C4-2B (cell line): ENCODE data around the gene CTSH.
"Not testable (repeated sequence)": the region's sequence is repeated elsewhere in the genome, so short reads cannot be mapped to it uniquely, and the experiment has no call there.

Source experiments
- H3K27ac ChIP-seq: fragments of 450-650 bp; 2 replicates; pipeline ENCODE4 v1.5.1; 2017
- ZFX ChIP-seq: fragments of 450-650 bp; IDR thresholded peaks from 2 replicates; pipeline ENCODE4 v1.6.1; 2017
- TF ChIP-seq, protein P1 (sequence below): fragments of 450-650 bp; conservative IDR thresholded peaks from 2 replicates; pipeline ENCODE4 v1.5.1; 2017; ENCODE audit warnings: mild to moderate bottlenecking

CTSH gene

DNA sequence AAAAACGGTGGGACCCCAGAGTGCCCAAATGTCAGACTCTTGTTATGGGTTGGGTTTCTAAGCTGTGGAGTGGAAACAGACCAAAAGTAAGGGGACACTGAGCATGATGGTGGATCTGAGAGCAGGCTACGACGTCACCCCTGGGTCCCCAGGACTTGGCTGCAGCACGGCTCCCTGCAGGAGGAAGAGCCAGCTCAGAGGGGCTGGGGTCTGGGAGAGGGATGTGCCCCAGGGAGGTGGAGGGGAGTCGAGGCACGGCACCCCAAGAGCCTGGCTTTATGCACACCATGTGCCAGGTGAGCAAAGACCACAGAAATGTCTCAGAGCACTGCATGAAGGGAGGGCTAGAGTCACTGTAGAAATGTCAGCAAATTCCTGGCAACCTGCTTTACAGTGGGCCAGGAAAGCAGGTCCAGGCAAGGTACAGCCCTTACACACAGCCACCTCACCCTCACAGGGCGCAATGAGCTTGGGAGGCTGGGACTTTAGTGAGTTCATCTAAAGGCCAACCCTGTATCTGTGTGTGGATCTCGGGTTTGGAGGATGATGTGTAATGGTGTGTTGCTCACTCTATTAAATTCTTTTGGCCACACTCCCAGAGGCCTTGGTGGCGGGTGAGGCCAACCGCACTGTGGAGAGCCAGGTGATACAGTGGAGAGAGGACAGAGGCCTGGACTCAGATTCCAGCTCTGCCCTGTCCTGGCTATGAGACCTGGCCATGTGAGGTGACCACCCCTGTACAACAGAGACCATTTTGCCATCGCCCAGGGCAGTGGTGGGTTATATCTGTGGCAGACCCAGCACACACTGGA lies 14.1 kb downstream of the CTSH start:
- peak overlapping the region; percentile 86 for H3K27ac ChIP-seq
- TF ChIP-seq, protein P1, sequence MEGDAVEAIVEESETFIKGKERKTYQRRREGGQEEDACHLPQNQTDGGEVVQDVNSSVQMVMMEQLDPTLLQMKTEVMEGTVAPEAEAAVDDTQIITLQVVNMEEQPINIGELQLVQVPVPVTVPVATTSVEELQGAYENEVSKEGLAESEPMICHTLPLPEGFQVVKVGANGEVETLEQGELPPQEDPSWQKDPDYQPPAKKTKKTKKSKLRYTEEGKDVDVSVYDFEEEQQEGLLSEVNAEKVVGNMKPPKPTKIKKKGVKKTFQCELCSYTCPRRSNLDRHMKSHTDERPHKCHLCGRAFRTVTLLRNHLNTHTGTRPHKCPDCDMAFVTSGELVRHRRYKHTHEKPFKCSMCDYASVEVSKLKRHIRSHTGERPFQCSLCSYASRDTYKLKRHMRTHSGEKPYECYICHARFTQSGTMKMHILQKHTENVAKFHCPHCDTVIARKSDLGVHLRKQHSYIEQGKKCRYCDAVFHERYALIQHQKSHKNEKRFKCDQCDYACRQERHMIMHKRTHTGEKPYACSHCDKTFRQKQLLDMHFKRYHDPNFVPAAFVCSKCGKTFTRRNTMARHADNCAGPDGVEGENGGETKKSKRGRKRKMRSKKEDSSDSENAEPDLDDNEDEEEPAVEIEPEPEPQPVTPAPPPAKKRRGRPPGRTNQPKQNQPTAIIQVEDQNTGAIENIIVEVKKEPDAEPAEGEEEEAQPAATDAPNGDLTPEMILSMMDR = no peak
- peak; percentile 57; the same call in 1 of the 2 replicates for TF ChIP-seq ZFX

DNA sequence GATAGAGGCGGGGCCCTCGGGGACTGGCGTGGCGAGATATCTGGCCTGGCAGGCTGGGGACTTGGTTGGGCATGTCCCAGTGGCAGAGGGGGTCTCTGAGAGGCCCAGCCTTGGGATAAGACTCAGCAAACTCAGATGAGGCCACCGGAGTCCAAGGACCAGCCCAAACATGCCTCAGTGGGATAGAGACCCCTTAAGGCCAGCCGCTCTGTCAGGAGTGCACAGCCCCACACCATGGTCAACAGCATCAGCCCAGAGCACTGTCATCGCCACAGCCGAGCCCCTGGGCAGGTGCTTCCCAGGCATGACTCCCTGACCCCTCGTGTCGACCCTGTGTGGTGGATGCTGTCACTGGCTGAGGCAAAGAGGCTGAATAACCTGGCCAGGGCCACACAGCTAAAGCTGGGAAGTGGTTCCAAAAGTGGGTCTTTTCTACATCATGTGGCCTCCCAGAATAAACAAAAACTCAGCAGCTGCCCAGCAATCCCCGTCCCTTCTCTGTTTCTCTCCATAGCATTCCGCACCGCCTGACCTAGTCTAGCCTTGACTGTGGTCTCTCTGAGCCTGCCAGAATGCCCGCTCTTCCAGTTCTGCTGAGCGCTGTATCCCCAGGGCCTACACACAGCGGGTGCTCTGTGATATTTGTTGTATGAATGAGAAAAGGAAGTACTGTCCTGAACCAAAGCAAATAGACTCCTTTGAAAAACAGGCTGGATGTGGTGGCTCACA lies 15.1 kb downstream of the CTSH start:
- H3K27ac ChIP-seq = peak overlapping the region; percentile 86
- TF ChIP-seq, protein P1 = no peak
- TF ChIP-seq ZFX = no peak

DNA sequence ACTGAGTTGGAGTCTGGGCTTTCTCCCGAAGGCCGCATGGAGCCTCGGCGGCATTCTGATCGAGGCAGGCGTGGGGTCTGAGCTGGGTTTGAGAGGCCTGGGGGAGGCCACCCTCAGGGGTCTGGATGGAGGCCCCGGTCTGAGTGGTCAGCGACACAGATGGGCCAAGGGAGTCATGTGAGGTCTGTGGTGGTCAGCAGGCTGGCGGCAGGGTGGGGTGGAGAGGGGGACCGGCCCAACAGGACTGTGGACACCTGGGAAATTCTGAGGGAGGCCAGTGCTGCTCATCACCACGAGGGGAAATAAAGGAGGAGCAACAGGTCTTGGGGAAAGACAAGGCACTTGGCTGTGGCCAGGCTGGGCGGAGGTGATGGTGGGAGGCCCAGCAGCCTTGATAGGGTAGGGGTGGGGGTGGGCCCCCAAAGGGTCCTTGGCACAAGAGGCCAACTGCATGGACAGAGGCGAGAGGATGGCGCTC lies 16.2 kb downstream of the CTSH start:
- H3K27ac ChIP-seq = peak overlapping the region; percentile 86; the same call in 1 of the 2 replicates
- no peak for TF ChIP-seq ZFX
- TF ChIP-seq, protein P1 = no peak

DNA sequence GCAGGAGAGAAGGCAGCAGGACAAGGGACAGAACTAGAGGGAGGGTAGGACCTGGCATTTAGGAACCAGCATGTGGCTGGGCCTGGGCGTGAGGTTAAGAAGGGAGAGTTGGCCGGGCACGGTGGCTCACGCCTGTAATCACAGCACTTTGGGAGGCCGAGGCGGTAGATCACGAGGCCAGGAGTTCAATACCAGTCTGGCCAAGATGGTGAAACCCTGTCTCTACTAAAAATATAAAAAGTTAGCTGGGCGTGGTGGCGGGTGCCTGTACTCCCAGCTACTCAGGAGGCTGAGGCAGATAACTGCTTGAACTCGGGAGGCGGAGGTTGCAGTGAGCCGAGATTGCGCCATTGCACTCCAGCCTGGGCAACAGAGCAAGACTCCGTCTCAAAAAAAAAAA lies 16.7 kb downstream of the CTSH start:
- not testable (repeated sequence) for H3K27ac ChIP-seq

DNA sequence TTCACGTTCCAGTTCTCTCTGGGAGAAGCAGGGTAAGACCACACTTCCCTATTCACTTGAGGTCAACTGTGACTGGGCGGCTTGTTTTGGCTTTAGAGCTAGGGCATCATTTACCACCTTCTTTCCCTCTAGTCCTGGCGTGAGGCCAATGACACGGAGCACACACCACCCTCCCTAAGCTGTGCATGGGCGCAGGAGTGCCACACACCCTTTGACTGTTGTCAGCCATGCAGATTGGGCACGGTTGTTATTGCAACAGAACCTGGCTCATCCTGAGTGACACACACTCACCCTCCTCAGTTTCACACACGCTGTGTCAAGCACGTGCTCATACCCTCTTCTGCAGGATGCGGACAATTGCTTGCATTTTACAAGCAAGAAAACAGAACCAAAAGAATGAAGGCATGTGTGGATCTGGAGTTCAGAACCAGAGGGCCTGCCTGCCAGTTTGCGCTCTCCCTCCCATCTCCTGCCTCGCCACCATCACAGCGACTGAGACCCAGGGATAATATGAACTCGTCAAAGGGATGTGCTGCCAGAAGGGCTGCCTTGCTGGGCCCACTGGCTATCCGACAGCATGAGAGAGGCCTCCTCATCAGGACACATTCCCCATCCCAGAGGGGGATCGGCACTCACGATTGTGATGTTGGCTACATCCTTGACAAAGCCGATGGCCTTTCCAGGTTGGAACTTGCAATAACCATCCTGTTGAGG lies 17.6 kb downstream of the CTSH start:
- no peak for TF ChIP-seq ZFX
- TF ChIP-seq, protein P1 = no peak
- H3K27ac ChIP-seq = no peak overlapping the region

DNA sequence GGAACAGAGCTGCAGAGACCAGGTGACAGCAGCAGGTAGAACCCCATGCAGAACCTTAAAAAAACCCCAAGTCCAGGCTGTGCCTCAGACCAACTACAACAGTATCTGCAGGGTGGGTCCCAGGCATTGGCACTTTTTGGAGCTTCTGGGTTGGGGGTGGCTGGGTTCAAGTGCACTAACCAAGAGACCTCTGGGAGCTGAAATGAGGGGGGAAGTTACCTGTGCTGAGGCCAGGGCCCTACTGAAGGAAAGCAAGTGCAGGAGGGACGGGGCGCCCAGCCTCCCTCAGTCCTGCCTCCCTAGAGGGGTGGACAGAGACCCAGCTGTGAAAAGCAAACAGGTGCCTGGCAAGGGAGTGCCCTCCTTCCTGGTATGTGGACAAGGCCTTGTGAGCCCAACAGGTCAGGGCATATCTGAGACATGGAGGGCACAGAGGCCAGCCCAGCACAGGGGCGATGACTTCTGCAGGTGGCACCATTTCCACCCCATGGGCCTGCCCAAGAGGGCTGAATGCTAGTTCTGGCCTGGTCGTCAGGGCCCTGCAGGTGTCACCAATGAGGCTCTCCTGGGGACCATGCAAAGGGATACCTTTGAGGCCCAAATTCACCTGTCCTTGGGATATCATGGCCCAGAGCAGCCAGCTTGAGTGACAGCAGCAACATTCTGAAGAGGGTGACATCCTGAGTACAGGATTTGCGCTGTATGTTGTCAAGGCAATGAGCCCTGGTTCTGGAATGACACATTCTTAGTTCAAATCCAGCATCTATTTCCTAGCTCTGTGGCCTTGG lies 18.7 kb downstream of the CTSH start:
- H3K27ac ChIP-seq = no peak overlapping the region
- no peak for TF ChIP-seq ZFX
- TF ChIP-seq, protein P1 = no peak

DNA sequence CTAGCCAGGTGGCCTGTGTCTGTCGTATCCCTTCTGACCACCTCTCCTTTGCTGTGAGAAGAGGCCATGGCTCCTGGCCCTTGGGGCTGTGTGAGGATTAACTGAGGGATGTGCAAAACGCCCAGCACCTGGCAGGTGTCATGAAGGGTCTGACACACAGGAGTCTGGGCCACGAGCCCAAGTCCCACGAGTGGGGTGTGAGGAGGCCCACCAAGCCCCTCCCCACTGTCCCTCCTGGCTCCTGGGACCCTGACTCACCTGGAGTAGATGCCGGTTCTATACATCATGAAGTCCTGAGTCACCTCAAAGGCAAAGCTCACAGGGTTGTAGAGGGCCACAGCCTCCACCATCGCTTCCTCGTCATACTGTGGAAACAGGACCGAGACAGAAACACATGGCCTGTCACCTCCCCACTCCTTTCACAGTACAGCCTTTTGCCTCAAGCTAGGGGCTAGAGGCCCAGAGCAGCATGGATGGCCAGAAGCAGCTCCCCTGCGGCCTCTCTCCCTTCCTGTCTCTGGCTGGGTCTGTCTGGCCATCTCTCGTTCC lies 19.7 kb downstream of the CTSH start:
- H3K27ac ChIP-seq = no peak overlapping the region
- TF ChIP-seq, protein P1 = no peak
- no peak for TF ChIP-seq ZFX
